PC-9 (cell line): Measurements from ENCODE around the gene XPO5. TPM values are rescaled to one million over a fixed set of nuclear protein-coding genes. Genes with fewer than 3 reads are reported as not detected.

Experiments used
- BruUV-seq: library from RNA; stranded (reverse); fragments of 400-500 nt; replicated peaks from 2 replicates; lab custom pipeline; 2021; lab: Mats Ljungman, UMichigan
- CTCF ChIA-PET: fragments of 300-600 bp; sonication (Branson Sonifier 250); formaldehyde crosslinking; loops from one replicate; lab custom pipeline; 2022; ENCODE audit warnings: antibody characterized with exemption; lab: Charles Lee
- POLR2A ChIA-PET: fragments of 300-600 bp; sonication (Branson Sonifier 250); formaldehyde crosslinking; loops from one replicate; lab custom pipeline; 2022; ENCODE audit warnings: antibody characterized with exemption; ENCODE audit not compliant: unreplicated experiment; lab: Charles Lee
- DNase-seq, 2 experiments: peaks; one replicate each; pipeline versions ENCODE4 v3.0.0 to v3.0.0-alpha.2; 2015 to 2022; ENCODE audit warnings: mixed read lengths in 1 of 2
- H2AFZ ChIP-seq: fragments of 200-600 bp; sonication (generic); 2 replicates; pipeline ENCODE4 v1.8.1; 2017; ENCODE audit warnings: antibody characterized with exemption
- H3F3A ChIP-seq: fragments of 200-600 bp; sonication (generic); 2 replicates; pipeline ENCODE4 v1.8.1; 2017; ENCODE audit warnings: antibody characterized with exemption, mild to moderate bottlenecking, low read depth; ENCODE audit not compliant: insufficient read depth
- H3K27ac ChIP-seq: fragments of 200-600 bp; sonication (generic); 2 replicates; pipeline ENCODE4 v1.6.1; 2016; ENCODE audit warnings: mixed run types
- H3K27me3 ChIP-seq: fragments of 200-600 bp; sonication (generic); 2 replicates; pipeline ENCODE4 v1.6.1; 2016; ENCODE audit warnings: low read depth, mixed run types; ENCODE audit not compliant: insufficient read depth
- H3K36me3 ChIP-seq: fragments of 200-600 bp; sonication (generic); 2 replicates; pipeline ENCODE4 v1.6.1; 2016; ENCODE audit warnings: low read depth, mixed run types
- H3K4me1 ChIP-seq: fragments of 200-600 bp; sonication (generic); replicated peaks from 2 replicates; pipeline ENCODE4 v1.6.1; 2016; ENCODE audit warnings: mixed run types; ENCODE audit not compliant: insufficient read depth
- H3K4me2 ChIP-seq: fragments of 200-600 bp; sonication (generic); 2 replicates; pipeline ENCODE4 v1.6.1; 2017; ENCODE audit warnings: mixed run types
- H3K4me3 ChIP-seq: fragments of 200-600 bp; sonication (generic); 2 replicates; pipeline ENCODE4 v1.6.1; 2016; ENCODE audit warnings: mixed run types
- H3K79me2 ChIP-seq: fragments of 200-600 bp; sonication (generic); 2 replicates; pipeline ENCODE4 v1.6.1; 2017; ENCODE audit warnings: low read depth, mixed run types
- H3K9me2 ChIP-seq: fragments of 200-600 bp; sonication (generic); 2 replicates; pipeline ENCODE4 v1.8.1; 2017; ENCODE audit warnings: mild to moderate bottlenecking; ENCODE audit not compliant: insufficient read depth
- H3K9me3 ChIP-seq: fragments of 200-600 bp; sonication (generic); 2 replicates; pipeline ENCODE4 v1.8.1; 2016; ENCODE audit warnings: low read depth; ENCODE audit not compliant: insufficient read depth
- H4K20me1 ChIP-seq: fragments of 200-600 bp; sonication (generic); 2 replicates; pipeline ENCODE4 v1.8.1; 2017; ENCODE audit not compliant: insufficient read depth
- EZH2 ChIP-seq: fragments of 200-600 bp; sonication (generic); IDR thresholded peaks from 2 replicates; pipeline ENCODE4 v1.8.0; 2017; ENCODE audit warnings: antibody characterized with exemption, low read depth
- intact Hi-C: fragments of 100-400 bp; cut with micrococcal nuclease; formaldehyde crosslinking; loops from one replicate; pipeline ENCODE4 v1.10.0; 2022; ENCODE audit not compliant: unreplicated experiment
- total RNA-seq: library from RNA; stranded (reverse); gene quantifications from 2 replicates; pipeline ENCODE4 v1.2.3, GENCODE V29; 2021
- TF ChIP-seq, protein P1 (sequence below): fragments of 200-600 bp; sonication (generic); conservative IDR thresholded peaks from 2 replicates; pipeline ENCODE4 v1.6.1; 2017; ENCODE audit warnings: mixed run types, antibody characterized with exemption, mild to moderate bottlenecking, moderate library complexity

Gene XPO5
- total RNA-seq, 1 experiment from 2014 or later = 36.1 TPM

DNA sequence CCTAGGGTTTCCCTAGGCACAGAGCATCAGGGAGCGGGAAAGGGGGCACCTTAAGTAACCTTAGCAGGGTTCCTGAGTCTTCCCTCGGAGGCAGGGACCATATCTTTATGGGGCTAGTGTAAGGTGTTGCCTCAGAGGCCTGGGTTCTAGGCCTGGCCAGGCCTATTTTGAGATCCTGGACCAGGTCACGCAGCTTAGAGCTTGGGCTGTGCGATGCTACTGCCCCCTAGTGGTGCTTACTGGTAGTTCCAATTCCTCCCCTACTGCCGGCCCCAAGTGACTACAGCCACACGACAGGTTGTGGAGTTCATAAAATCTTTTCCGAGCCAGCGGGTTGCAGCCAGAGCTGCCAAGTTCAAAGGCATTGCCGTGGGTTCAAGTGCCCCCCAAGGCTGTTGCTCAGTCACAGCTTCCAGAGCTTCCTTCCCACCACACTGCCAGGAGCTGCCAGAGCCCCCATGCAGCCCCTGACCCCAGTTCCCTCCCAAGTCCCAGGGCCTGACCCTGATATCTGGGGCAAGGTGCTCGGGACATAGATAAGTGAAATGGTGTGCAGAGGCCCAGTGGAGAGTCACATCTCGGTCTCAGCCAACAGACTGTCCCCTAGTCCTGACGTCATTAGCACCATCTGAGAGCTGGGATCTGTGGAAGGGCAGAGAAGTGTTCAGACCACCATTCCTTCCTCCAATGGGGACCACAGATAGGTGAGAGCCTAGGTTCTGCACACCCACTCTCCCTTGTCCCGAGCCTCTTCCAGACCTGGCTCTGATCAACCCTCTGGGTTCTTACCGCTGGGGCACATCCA is 69.0 kb downstream of the XPO5 start:
- Histone ChIP-seq H3F3A (peaks cover 30% of the 10 kb centered on the region), H3K9me3 (no peaks in the 10 kb centered on the region), H3K27me3 (no peaks in the 10 kb centered on the region), H3K9me2 (no peaks in the 10 kb centered on the region), H3K4me3 (no peak overlapping the region), H3K79me2 (no peaks in the 10 kb centered on the region), H3K4me1 (0 out of 2 replicates have a peak, but pooled peaks cover 7% of the 10 kb centered on the region), H4K20me1 (peaks cover 4% of the 10 kb centered on the region; the same call in 1 of the 2 replicates), H3K36me3 (no peaks in the 10 kb centered on the region), H3K4me2 (peak overlapping the region; percentile 18; the same call in 1 of the 2 replicates), H2AFZ (no peak overlapping the region), H3K27ac (no peak overlapping the region)
- DNase-seq = peak; percentile 62 to 77
- TF ChIP-seq EZH2 = no peak
- TF ChIP-seq, protein P1, sequence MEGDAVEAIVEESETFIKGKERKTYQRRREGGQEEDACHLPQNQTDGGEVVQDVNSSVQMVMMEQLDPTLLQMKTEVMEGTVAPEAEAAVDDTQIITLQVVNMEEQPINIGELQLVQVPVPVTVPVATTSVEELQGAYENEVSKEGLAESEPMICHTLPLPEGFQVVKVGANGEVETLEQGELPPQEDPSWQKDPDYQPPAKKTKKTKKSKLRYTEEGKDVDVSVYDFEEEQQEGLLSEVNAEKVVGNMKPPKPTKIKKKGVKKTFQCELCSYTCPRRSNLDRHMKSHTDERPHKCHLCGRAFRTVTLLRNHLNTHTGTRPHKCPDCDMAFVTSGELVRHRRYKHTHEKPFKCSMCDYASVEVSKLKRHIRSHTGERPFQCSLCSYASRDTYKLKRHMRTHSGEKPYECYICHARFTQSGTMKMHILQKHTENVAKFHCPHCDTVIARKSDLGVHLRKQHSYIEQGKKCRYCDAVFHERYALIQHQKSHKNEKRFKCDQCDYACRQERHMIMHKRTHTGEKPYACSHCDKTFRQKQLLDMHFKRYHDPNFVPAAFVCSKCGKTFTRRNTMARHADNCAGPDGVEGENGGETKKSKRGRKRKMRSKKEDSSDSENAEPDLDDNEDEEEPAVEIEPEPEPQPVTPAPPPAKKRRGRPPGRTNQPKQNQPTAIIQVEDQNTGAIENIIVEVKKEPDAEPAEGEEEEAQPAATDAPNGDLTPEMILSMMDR = peak; percentile 94
- POLR2A ChIA-PET = interaction anchor here (0.6 kb wide), 1 partner anchor 881 kb away, joined by 6 read pairs; the partner anchor contains the start of gene CDC5L
- no TSS peak for BruUV-seq
- CTCF ChIA-PET = interaction anchor here (0.6 to 2.2 kb wide), 5 partner anchors 11 to 439 kb away, joined by 3 to 8 read pairs (median 3); no protein-coding TSS in a partner anchor
- intact Hi-C loops = loop anchor here (2.0 kb wide), 3 partner anchors 52 to 606 kb away; partner anchors contain the start of gene DLK2

DNA sequence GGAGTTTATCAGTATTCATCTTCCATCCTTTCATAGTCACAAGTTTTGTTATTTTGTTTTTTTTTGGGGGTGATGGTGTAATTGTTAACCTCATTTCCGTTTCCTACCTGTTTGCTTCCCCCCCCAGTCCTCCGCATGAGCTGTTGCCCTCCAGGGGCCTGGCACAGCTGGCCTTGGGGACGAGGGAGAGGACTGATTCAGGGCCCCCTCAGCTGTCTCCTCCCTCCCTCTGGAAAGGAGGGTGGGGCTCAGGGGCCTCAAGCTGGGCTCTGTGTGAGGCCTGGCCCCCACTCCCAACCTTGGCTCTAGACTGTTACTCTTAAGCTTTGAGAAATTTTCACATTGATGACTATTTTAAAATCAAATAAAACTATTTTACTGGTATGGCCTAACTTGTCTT is 69.7 kb downstream of the XPO5 start:
- 0 out of 2 replicates have a peak, but pooled peaks cover 7% of the 10 kb centered on the region for H3K4me1 ChIP-seq
- no peaks in the 10 kb centered on the region for H3K79me2 ChIP-seq
- TF ChIP-seq, protein P1 = no peak
- TF ChIP-seq EZH2 = no peak
- CTCF ChIA-PET = interaction anchor here (0.6 to 2.2 kb wide), 4 partner anchors 11 to 172 kb away, joined by 3 to 8 read pairs (median 3); no protein-coding TSS in a partner anchor
- H4K20me1 ChIP-seq = peaks cover 4% of the 10 kb centered on the region; the same call in 1 of the 2 replicates
- no peaks in the 10 kb centered on the region for H3K9me3 ChIP-seq
- no peaks in the 10 kb centered on the region for H3K27me3 ChIP-seq
- no peak overlapping the region for H2AFZ ChIP-seq
- BruUV-seq = no TSS peak
- peaks cover 23% of the 10 kb centered on the region for H3F3A ChIP-seq
- intact Hi-C loops = loop anchor here (2.0 kb wide), 3 partner anchors 51 to 605 kb away; partner anchors contain the start of gene DLK2
- no peaks in the 10 kb centered on the region for H3K36me3 ChIP-seq
- no peak overlapping the region for H3K27ac ChIP-seq
- no peak for DNase-seq
- H3K9me2 ChIP-seq = no peaks in the 10 kb centered on the region
- POLR2A ChIA-PET = interaction anchor here (0.6 kb wide), 1 partner anchor 881 kb away, joined by 6 read pairs; the partner anchor contains the start of gene CDC5L
- no peak overlapping the region for H3K4me2 ChIP-seq
- no peak overlapping the region for H3K4me3 ChIP-seq

DNA sequence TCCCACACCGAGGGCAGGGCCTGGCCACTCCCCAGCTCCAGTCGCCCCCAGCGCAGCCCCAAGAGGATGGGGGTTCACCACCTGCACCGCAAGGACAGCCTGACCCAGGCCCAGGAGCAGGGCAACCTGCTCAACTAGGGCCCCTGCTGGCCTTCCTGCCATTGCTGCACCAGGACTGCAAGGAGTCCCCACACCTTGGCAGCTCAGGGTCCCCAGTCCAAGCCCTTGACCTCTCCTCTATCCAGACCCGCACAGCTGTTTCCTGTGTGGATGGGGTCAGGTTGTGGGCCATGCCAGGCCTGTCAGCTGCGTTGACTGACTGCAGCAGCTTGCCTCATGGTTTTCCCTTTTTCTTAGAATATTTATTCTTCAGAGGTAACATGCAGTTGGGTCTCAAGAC is 70.1 kb downstream of the XPO5 start:
- H3K9me2 ChIP-seq = no peaks in the 10 kb centered on the region
- DNase-seq = no peak
- no peaks in the 10 kb centered on the region for H3K9me3 ChIP-seq
- H3K79me2 ChIP-seq = no peaks in the 10 kb centered on the region
- H3K4me1 ChIP-seq = 0 out of 2 replicates have a peak, but pooled peaks cover 7% of the 10 kb centered on the region
- no TSS peak for BruUV-seq
- no peak overlapping the region for H3K27ac ChIP-seq
- H3F3A ChIP-seq = peaks cover 19% of the 10 kb centered on the region; the same call in 1 of the 2 replicates
- H3K36me3 ChIP-seq = no peaks in the 10 kb centered on the region
- H3K27me3 ChIP-seq = no peaks in the 10 kb centered on the region
- ChIA-PET POLR2A (interaction anchor here (0.8 kb wide), 1 partner anchor 308 kb away, joined by 4 read pairs; no protein-coding TSS in a partner anchor), CTCF (interaction anchor here (0.7 kb wide), 1 partner anchor 122 kb away, joined by 3 read pairs; no protein-coding TSS in a partner anchor)
- no peak overlapping the region for H3K4me3 ChIP-seq
- H4K20me1 ChIP-seq = peaks cover 3% of the 10 kb centered on the region; the same call in 1 of the 2 replicates
- TF ChIP-seq EZH2 = no peak
- TF ChIP-seq, protein P1 = no peak
- intact Hi-C loops = loop anchor here (2.0 kb wide), 3 partner anchors 51 to 605 kb away; partner anchors contain the start of gene DLK2
- H2AFZ ChIP-seq = no peak overlapping the region
- H3K4me2 ChIP-seq = no peak overlapping the region
